ENCODE measurements around the gene PKDCC. TPM values are rescaled to one million over a fixed set of nuclear protein-coding genes. Genes with fewer than 3 reads are reported as not detected.
A peak's percentile ranks its signal among the peaks of the same experiment; 100 is the strongest.

PKDCC gene
- total and polyA plus RNA-seq, 2 of the 13 experiments (the other 11 are each of a cell fraction or from before 2014, with no cell fraction given), result 52.6 to 58.8 TPM

DNA sequence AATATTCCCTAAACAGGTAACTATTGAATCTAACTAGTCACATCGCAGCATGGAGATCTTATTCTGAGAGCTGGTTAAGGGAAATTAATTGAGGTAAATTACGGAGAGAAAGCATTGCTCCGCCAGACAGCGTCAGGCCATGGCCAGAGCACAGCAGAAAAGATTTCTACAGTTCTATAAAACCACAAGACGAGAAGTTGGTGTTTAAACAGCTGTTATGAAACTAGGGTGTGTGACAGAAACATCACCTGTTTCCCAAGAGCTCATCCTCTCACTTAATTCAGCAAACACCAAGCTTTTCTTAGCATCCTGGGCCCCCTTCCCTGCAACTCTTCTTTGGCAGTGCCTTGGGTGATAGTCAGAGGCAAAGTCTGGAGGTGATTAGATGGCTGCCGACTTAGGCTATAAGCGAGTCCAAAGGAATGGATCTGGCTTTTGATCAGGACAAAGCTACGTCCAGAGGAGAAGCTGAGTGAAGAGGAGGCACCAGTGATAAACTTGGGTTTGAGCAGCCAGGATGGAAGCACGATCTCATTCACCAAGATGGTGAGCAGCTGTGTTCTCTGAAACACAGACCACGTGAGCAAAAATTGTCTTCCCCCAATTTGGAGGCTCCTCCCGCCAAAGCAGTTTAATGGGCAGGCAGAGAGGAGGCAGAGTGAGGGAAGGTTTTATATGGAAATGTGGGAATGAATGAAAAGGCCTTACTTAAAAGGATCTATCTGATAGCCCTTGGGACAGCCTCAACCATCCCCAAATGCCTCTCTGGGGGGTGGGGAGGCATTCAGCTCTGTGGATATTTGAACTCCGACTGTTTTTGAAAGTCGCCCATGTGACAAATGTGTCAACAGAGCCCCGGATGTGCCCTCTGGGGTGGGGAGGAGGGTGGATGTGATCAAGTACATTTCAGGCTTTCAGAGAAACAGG is 57.8 kb downstream of the PKDCC start (continued):
- TF ChIP-seq, protein P1, sequence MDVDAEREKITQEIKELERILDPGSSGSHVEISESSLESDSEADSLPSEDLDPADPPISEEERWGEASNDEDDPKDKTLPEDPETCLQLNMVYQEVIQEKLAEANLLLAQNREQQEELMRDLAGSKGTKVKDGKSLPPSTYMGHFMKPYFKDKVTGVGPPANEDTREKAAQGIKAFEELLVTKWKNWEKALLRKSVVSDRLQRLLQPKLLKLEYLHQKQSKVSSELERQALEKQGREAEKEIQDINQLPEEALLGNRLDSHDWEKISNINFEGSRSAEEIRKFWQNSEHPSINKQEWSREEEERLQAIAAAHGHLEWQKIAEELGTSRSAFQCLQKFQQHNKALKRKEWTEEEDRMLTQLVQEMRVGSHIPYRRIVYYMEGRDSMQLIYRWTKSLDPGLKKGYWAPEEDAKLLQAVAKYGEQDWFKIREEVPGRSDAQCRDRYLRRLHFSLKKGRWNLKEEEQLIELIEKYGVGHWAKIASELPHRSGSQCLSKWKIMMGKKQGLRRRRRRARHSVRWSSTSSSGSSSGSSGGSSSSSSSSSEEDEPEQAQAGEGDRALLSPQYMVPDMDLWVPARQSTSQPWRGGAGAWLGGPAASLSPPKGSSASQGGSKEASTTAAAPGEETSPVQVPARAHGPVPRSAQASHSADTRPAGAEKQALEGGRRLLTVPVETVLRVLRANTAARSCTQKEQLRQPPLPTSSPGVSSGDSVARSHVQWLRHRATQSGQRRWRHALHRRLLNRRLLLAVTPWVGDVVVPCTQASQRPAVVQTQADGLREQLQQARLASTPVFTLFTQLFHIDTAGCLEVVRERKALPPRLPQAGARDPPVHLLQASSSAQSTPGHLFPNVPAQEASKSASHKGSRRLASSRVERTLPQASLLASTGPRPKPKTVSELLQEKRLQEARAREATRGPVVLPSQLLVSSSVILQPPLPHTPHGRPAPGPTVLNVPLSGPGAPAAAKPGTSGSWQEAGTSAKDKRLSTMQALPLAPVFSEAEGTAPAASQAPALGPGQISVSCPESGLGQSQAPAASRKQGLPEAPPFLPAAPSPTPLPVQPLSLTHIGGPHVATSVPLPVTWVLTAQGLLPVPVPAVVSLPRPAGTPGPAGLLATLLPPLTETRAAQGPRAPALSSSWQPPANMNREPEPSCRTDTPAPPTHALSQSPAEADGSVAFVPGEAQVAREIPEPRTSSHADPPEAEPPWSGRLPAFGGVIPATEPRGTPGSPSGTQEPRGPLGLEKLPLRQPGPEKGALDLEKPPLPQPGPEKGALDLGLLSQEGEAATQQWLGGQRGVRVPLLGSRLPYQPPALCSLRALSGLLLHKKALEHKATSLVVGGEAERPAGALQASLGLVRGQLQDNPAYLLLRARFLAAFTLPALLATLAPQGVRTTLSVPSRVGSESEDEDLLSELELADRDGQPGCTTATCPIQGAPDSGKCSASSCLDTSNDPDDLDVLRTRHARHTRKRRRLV (CRISPR knock-in tag; IDR thresholded peaks at IDR 0.05), result peak; percentile 46; the same call in 1 of the 2 replicates
- TF ChIP-seq, protein P2, sequence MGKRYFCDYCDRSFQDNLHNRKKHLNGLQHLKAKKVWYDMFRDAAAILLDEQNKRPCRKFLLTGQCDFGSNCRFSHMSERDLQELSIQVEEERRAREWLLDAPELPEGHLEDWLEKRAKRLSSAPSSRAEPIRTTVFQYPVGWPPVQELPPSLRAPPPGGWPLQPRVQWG (CRISPR knock-in tag; IDR thresholded peaks at IDR 0.05; ENCODE audit: borderline replicate concordance, low read depth), result no peak
- no peak for TF ChIP-seq SUZ12 (IDR thresholded peaks at IDR 0.05; ENCODE audit: low read depth, low read length)
- no peak for TF ChIP-seq EED (CRISPR knock-in tag; IDR thresholded peaks at IDR 0.05)
- no peak for TF ChIP-seq PAF1 (CRISPR knock-in tag; IDR thresholded peaks at IDR 0.05)
- peak; percentile 89 for TF ChIP-seq MEIS2 (CRISPR knock-in tag; IDR thresholded peaks at IDR 0.05)
- no peak for TF ChIP-seq ZNF660 (CRISPR knock-in tag; IDR thresholded peaks at IDR 0.05; ENCODE audit: borderline replicate concordance, low read depth)
- peak; percentile 80 for TF ChIP-seq NR2F6 (IDR thresholded peaks at IDR 0.05)
- peak; percentile 90 for TF ChIP-seq NR2F6 (CRISPR knock-in tag; IDR thresholded peaks at IDR 0.05)
- no peak for TF ChIP-seq ATF7 (IDR thresholded peaks at IDR 0.05)
- peak; percentile 51; the same call in 1 of the 2 replicates for TF ChIP-seq ATF7 (CRISPR knock-in tag; IDR thresholded peaks at IDR 0.05)
- TF ChIP-seq ZNF607 (CRISPR knock-in tag; IDR thresholded peaks at IDR 0.05; ENCODE audit: borderline replicate concordance), result peak; percentile 85; the same call in 1 of the 2 replicates
- no peak for TF ChIP-seq ZNF597 (CRISPR knock-in tag; IDR thresholded peaks at IDR 0.05)
- TF ChIP-seq ZNF503 (CRISPR knock-in tag; IDR thresholded peaks at IDR 0.05), result peak; percentile 71; the same call in 1 of the 2 replicates
- no peak for TF ChIP-seq KDM4B (CRISPR knock-in tag; IDR thresholded peaks at IDR 0.05)
- TF ChIP-seq HNRNPK (IDR thresholded peaks at IDR 0.05; ENCODE audit: low read depth, low read length, poor library complexity, severe bottlenecking), result no peak
- TF ChIP-seq, protein P3, sequence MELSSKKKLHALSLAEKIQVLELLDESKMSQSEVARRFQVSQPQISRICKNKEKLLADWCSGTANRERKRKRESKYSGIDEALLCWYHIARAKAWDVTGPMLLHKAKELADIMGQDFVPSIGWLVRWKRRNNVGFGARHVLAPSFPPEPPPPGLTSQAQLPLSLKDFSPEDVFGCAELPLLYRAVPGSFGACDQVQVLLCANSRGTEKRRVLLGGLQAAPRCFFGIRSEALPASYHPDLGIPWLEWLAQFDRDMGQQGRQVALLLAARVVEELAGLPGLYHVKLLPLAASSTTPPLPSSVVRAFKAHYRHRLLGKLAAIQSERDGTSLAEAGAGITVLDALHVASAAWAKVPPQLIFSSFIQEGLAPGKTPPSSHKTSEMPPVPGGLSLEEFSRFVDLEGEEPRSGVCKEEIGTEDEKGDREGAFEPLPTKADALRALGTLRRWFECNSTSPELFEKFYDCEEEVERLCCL (CRISPR knock-in tag; IDR thresholded peaks at IDR 0.05; ENCODE audit: borderline replicate concordance), result no peak
- no peak for TF ChIP-seq ZNF260 (CRISPR knock-in tag; IDR thresholded peaks at IDR 0.05; ENCODE audit: borderline replicate concordance, low read depth)
- TF ChIP-seq MIXL1 (CRISPR knock-in tag; IDR thresholded peaks at IDR 0.05), result peak; percentile 91

All from HepG2 (cell line).